Right renal cortex interstitium (tissue), 3 donors: ENCODE data around the gene ZNF501. TPM values are rescaled to one million over a fixed set of nuclear protein-coding genes. Genes with fewer than 3 reads are reported as not detected.

Source experiments
- DNase-seq, 3 donors: peaks; one replicate each; pipeline ENCODE4 v3.0.0-alpha.2; 2013; ENCODE audit warnings: low read depth in 3 of 3, low spot score in 2 of 3
- polyA plus RNA-seq, 3 donors: library from polyadenylated mRNA; unstranded; fragments of 120-200 nt; gene quantifications; one replicate each; pipeline ENCODE4 v1.2.1, GENCODE V29; 2013; ENCODE audit not compliant: insufficient read length in 3 of 3

The ZNF501 gene
- polyA plus RNA-seq = 10 to 100 TPM; 12.2 to 13.5 (median 13.2) TPM

GRCh38 chr3:44729384-44729910 lies at the start of gene ZNF501:
TSS of gene ZNF501 (plus strand) at chr3:44729635. CDS start at chr3:44734422, 4,787 bp downstream.
- peak; percentile 81 to 86 (median 83) for DNase-seq

GRCh38 chr3:44680921-44681455 lies 48.4 kb upstream of the ZNF501 start:
- no peak for DNase-seq

- no peak for DNase-seq
These were observed 47.1 kb upstream of the ZNF501 start for GRCh38 chr3:44682182-44682896.

GRCh38 chr3:44685128-44685800 lies 44.2 kb upstream of the ZNF501 start:
- peak; percentile 18 to 51 (median 46) for DNase-seq

- no peak for DNase-seq
These were observed 41.5 kb upstream of the ZNF501 start for GRCh38 chr3:44687898-44688297.

GRCh38 chr3:44712455-44713075 lies 16.9 kb upstream of the ZNF501 start, which contains the start of gene ZNF502:
TSS of gene ZNF502 (plus strand) at chr3:44712660. CDS start at chr3:44720262, 7,602 bp downstream.
- peak; percentile 78 to 86 (median 84) for DNase-seq

- DNase-seq = no peak
These were observed 8.0 kb upstream of the ZNF501 start for GRCh38 chr3:44721231-44722102.

- no peak for DNase-seq
These were observed 7.4 kb upstream of the ZNF501 start for GRCh38 chr3:44722103-44722401.

GRCh38 chr3:44734646-44735168 lies 5.3 kb downstream of the ZNF501 start:
- DNase-seq = no peak

GRCh38 chr3:44761101-44761423 lies 31.6 kb downstream of the ZNF501 start:
- DNase-seq = peak in 2 of 3 donors; percentile 16 to 19

- DNase-seq = peak; percentile 89 to 94 (median 93)
These were observed 32.2 kb downstream of the ZNF501 start, which contains the start of the genes KIAA1143 and KIF15 for GRCh38 chr3:44761424-44762169. TSS of gene KIAA1143 (minus strand) at chr3:44761619. CDS start at chr3:44761602, 17 bp downstream. TSS of gene KIF15 (plus strand) at chr3:44761794. CDS start at chr3:44761866, 72 bp downstream.

- DNase-seq = peak in 2 of 3 donors; percentile 6 to 8
These were observed 32.8 kb downstream of the ZNF501 start for GRCh38 chr3:44762170-44762677.

GRCh38 chr3:44762690-44763089 lies 33.3 kb downstream of the ZNF501 start:
- no peak for DNase-seq

- no peak for DNase-seq
These were observed 34.8 kb downstream of the ZNF501 start for GRCh38 chr3:44764248-44764647.

GRCh38 chr3:44771424-44772098 lies 42.1 kb downstream of the ZNF501 start:
- DNase-seq = no peak

GRCh38 chr3:44772099-44772442 lies 42.6 kb downstream of the ZNF501 start:
- no peak for DNase-seq

- DNase-seq = no peak
These were observed 53.5 kb downstream of the ZNF501 start for GRCh38 chr3:44782891-44783290.
